Stimulated activated CD8-positive, alpha-beta memory T cell treated with anti-CD3 and anti-CD28 coated beads, Interleukin-15, amount 100 ng/mL, for 1 hour (primary cell): ENCODE data around the gene GRB2.
"Not testable (repeated sequence)": the region's sequence is repeated elsewhere in the genome, so short reads cannot be mapped to it uniquely, and the experiment has no call there.

ENCODE experiments used
- DNase-seq: peaks from one replicate; pipeline ENCODE4 v3.0.0-alpha.2; 2020; ENCODE audit warnings: low read depth

Gene GRB2

DNA sequence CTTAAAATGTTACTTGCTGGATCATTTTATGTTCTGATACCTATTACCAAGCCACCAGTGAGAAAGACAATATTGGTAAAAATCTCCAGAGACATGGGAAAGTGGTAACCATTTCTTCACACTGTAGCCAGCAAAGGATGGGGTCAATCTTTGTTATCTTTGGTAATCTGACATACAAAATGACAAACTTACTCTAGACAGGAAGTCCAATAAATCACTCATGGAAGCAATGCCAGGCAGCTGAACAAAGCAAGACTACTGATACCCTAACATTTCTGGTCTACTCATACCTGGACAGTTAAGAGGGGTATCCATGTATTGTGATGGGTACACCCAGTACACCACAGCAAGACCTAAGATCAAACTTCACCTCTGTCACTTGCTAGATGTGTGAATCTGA, 19.0 kb downstream of the GRB2 start:
- no peak for DNase-seq

DNA sequence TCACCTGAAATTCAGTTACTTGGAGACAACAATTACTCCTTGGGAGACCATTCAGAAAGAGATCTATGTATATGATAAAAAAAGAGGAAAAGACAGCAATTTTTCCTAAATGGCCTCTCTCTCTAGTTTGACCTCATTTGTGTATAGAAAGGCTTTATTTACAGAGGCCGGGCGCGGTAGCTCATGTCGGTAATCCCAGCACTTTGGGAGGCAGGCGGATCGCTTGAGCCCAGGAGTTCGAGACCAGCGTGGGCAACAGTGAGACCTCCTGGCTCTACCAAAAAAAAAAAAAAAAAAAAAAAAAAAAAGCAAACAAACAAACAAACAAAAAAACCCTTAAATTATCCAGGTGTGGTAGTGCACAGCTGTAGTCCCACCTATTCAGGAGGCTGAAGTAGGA, 20.7 kb downstream of the GRB2 start:
- no peak for DNase-seq

DNA sequence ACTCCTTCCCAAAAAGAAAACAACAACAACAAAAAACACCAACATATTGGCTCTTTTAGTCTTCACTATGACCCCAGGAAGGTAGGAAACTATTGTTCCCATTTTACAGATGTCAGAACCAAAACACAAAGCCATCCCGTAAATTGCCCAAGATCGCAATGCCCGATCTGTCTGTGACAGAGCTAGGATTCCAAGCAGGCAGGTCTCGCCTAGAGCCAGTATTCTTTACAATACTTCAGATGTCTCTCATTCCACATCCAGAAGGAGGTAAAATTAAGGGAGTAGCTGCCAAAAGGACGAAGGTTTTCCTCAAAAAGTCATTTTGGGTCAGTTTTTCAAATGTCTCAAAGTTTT, 21.7 kb downstream of the GRB2 start:
- no peak for DNase-seq

GRCh38 chr17:75380750-75381149, 24.7 kb downstream of the GRB2 start:
- DNase-seq: no peak

- DNase-seq: no peak
Measured at GRCh38 chr17:75380315-75380714, 25.2 kb downstream of the GRB2 start.

DNA sequence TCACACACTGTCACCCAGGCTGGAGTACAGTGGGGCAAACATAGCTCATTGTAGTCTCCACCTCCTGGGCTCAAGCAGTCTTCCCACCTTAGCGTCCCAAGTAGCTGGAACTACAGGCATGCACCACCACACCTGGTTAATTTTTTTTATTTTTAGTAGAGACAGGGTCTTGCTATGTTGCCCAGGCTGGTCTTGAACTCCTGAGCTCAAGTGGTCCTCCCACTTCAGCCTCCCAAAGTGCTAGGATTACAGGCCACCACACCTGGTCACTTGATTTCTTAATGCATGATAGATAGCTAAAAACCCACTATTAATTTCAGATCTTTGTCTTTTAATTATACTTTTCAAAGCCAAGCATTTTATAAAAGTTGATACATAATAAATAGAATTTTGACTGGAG, 26.1 kb downstream of the GRB2 start:
- not testable (repeated sequence) for DNase-seq

GRCh38 chr17:75373280-75373679, 32.2 kb downstream of the GRB2 start:
- no peak for DNase-seq

DNA sequence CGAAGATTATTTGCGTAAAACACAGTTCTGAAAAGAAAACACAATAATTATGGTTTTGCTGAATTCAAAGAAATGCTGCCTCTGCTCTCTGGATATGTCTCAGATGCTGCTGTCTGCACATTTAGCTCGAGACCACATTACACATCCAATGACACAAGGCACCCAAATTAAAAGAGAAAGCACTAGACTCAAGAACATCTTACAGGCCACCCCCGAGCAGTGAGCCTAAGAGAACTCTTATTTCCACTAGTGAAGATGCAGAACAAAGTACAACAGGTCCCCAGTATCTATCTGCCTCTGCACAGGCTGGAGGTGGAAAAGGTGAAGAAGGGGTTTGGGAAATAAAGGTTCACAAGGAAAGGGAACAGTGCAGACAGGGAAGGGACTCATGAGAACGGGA, 33.5 kb downstream of the GRB2 start:
- DNase-seq: no peak

DNA sequence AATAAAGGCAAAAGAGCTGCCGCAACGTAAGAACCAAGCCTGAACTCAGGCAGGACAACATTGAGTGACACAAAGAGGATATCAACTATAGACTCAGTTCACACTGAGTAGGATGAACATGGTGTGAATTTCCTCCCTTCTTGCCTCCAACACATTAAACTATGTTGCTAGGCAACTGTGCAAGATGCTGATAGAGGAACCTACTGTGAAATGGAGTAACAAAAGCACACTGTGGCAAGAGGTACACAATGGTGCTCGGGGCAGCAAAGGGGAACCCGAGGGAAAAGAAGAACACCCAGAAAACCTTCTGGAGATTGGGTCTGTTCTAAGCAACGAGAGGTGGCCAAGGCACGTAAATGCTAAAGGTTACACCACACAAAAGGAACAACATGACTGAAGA, 34.1 kb downstream of the GRB2 start:
- DNase-seq: no peak

DNA sequence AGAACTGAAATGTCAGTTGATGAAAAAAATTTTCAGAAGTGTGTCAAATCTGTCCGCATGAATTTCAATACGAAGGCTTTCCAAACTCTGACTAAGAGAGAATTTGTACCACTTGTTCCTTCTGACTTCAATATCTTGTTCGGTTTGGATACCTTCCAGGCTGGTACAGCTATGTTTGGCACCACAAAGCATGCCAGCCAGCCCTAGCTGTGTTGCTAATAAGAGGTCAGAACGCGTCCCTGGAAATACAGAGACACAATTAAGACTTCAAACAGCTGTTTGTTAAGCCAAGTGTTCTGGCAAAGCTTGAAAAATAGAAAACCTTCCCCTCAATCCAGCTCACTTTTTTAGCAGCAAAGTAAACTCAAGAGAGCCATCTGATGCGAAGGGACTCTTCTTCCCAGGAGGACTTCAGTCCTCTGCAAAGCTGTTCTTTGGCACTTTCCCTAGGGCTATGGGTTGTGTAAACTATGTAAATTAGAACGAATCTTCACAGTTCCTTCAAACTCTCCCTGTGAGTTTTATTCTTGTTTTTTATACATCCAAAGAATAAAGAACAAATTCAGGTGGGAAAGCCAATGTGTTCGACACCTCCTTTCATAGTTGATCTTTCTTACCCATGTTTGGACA, 35.1 kb downstream of the GRB2 start:
- no peak for DNase-seq

GRCh38 chr17:75367838-75368789, 37.4 kb downstream of the GRB2 start:
- DNase-seq: not testable (repeated sequence)

DNA sequence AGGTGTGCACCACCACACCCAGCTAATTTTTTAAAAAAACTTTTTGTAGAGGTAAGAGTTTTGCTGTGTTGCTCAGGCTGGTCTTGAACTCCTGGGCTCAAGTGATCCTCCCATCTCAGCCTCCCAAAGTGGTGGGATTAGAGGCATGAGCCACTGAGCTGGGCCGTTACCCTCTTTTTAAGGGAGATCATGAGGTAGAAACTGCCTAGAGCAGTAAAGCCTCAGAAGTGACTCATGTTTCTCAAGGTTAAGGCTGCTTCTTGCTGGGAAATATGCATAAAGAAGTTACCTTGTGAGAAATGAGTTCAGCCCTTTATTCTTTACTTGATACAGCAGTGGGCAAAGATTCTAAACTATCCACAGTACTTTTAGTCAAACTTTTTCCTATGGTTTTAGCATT, 38.2 kb downstream of the GRB2 start:
- DNase-seq: no peak

DNA sequence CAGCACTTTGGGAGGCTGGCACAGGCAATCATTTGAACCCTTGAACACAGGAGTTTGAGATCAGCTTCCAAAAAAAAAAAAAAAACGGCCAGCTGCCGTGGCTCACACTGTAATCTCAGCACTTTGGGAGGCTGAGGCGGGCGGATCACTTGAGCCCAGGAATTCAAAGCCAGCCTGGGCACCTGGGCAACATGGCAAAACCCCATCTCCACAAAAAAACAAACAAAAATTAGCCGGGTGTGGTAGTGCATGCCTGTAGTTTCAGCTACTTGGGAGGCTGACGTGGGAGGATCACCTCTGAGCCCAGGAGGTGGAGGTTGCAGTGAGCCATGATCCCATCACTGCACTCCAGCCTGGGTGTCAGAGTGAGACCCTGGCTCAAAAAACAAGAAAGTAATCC, 39.0 kb downstream of the GRB2 start:
- DNase-seq: no peak

DNA sequence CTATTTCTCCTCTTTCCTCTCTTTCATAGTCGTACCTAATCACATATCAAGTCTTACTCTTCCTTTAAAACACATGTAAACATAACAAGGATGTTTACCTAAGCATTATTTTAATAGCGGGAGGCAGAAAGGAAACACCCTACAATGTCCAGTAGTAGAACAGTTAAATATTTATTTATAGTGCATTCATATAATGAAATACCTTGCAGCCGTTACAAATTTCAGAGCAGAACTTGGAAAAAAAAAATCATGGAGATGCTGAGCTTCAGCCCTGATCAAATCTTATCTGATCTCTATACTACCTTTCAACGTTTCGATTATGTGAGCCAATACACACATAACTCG, 39.6 kb downstream of the GRB2 start:
- no peak for DNase-seq

- DNase-seq: no peak
Measured at GRCh38 chr17:75365009-75365930, 40.2 kb downstream of the GRB2 start.

- DNase-seq: no peak
Measured at GRCh38 chr17:75364078-75364477, 41.4 kb downstream of the GRB2 start.

DNA sequence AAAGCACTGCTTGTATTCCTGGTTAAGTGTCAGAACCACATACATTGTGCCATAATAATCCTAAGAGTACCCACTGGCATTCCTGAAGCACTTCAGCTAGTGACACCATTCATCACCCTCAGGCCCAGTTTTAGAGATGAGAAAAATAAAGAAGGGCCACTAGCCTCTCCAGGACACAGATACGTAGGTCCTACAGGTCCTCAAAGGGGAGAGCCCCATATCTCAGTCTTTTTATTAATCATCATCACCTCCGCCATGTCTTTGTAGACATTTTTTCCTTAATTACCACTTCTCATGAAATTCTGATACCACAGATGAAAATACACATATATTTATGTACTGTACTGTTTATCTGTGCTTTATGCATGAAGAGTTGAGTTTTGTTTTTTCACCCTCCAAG, 43.5 kb downstream of the GRB2 start:
- DNase-seq: no peak

- no peak for DNase-seq
Measured at GRCh38 chr17:75361344-75361743, 44.1 kb downstream of the GRB2 start.

DNA sequence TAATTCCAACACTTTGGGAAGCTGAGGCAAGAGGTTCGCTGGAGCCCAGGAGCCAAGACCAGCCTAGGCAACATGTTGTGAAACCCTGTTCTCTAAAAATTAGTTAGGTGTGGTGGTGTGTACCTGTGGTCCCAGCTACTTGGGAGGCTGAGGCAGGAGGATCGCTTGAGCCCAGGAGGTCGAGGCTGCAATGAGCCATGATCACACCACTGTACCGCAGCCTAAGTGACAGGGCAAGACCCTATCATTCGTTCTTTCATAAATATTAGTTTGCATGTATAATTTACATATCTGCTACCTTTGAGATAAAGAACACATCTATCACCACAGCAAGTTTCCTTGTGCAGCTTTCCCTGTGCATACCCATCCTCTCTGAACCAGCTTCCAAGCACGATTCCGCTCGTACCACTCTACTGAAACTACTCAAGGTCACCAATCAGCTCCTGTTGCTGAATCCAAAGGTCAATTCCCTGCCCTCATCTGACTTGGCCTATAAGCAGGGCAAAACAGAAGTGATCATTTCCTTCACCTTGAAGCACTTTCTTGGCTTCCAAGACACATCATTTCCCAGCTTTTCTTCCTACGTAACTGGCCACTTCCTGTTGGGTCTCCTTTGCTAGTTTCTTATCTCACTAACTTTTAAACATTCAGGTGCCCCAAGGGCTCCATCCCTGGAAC, 49.1 kb downstream of the GRB2 start:
- no peak for DNase-seq

DNA sequence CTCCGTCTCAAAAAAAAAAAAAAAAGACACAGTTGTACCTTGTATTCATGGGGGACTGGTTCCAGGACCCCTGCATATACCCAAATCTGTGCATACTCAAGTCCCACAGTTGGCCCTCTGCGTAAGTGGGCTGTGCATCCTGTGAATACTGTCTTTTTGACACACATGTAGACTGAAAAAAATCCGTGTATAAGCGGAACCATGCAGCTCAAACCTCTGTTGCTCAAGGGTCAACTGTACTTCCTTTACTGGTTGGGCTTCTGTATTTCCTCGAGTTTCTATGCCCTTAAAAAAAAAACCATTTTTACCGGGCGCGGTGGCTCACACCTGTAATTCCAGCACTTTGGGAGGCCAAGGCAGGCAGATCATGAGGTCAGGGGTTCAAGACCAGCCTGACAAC, 52.3 kb downstream of the GRB2 start:
- no peak for DNase-seq

GRCh38 chr17:75352079-75352569, 53.4 kb downstream of the GRB2 start:
- DNase-seq: no peak

- no peak for DNase-seq
Measured at GRCh38 chr17:75350706-75351105, 54.8 kb downstream of the GRB2 start.
